H1 (cell line): Measurements from ENCODE around the gene GPSM3. TPM values are rescaled to one million over a fixed set of nuclear protein-coding genes. Genes with fewer than 3 reads are reported as not detected.
A peak's percentile ranks its signal among the peaks of the same experiment; 100 is the strongest.

Experiments used
- CTCF ChIA-PET: fragments of 300-600 bp; sonication (Branson Sonifier 250); formaldehyde crosslinking; loops from one replicate; lab custom pipeline; 2021; ENCODE audit not compliant: partially characterized antibody; lab: Charles Lee
- POLR2A ChIA-PET: fragments of 300-600 bp; sonication (Branson Sonifier 250); formaldehyde crosslinking; loops from one replicate; lab custom pipeline; 2021; ENCODE audit warnings: inconsistent platforms; ENCODE audit not compliant: partially characterized antibody; lab: Charles Lee
- DNase-seq, 2 experiments: peaks; one replicate each; pipeline versions ENCODE4 v3.0.0 to v3.0.0-alpha.2; 2010 to 2022; ENCODE audit warnings: low spot score in 2 of 2, low read depth in 1 of 2, mixed read lengths in 1 of 2
- FAIRE-seq: peaks from 2 replicates; lab custom pipeline; 2011; peaks lifted over from hg19 to GRCh38; lab: Jason Lieb, UNC
- H2AFZ ChIP-seq: 2 replicates; pipeline ENCODE4 v1.8.1; 2012; ENCODE audit warnings: low read length, inconsistent platforms
- H2AK5ac ChIP-seq: 2 replicates; pipeline ENCODE4 v1.6.1; 2013; ENCODE audit warnings: low read depth, low read length
- H2BK120ac ChIP-seq: replicated peaks from 2 replicates; pipeline ENCODE3; 2013; ENCODE audit warnings: low read depth, low read length, inconsistent platforms
- H2BK12ac ChIP-seq: 2 replicates; pipeline ENCODE4 v1.6.1; 2013; ENCODE audit warnings: low read depth, low read length
- H2BK15ac ChIP-seq: 2 replicates; pipeline ENCODE4 v1.6.1; 2013; ENCODE audit warnings: low read length
- H2BK20ac ChIP-seq: 2 replicates; pipeline ENCODE4 v1.6.1; 2013; ENCODE audit warnings: low read length
- H2BK5ac ChIP-seq: 2 replicates; pipeline ENCODE4 v1.6.1; 2013; ENCODE audit warnings: low read depth, low read length
- H3K14ac ChIP-seq: 2 replicates; pipeline ENCODE4 v1.6.1; 2013; ENCODE audit warnings: inconsistent platforms; ENCODE audit not compliant: insufficient read length
- H3K18ac ChIP-seq: 2 replicates; pipeline ENCODE4 v1.6.1; 2013; ENCODE audit warnings: low read length; ENCODE audit errors: extremely low read depth
- H3K23ac ChIP-seq: 2 replicates; pipeline ENCODE4 v1.6.1; 2013; ENCODE audit warnings: inconsistent platforms; ENCODE audit not compliant: insufficient read length
- H3K23me2 ChIP-seq: 2 replicates; pipeline ENCODE4 v1.6.1; 2013; ENCODE audit warnings: low read depth, low read length
- H3K27ac ChIP-seq: 2 replicates; pipeline ENCODE4 v1.6.1; 2011; ENCODE audit warnings: low read depth, low read length, inconsistent platforms
- H3K27me3 ChIP-seq, 4 experiments: replicated peaks in 1 of 4; 1 replicate in 1 of 4; 2 replicates in 3 of 4; pipeline versions ENCODE4 v1.6.1 to v1.8.1; 2011 to 2013; ENCODE audit warnings: low read length in 3 of 4, mild to moderate bottlenecking in 3 of 4, inconsistent platforms in 2 of 4, mixed read lengths in 2 of 4, moderate library complexity in 1 of 4; ENCODE audit not compliant: control insufficient read depth in 3 of 4, insufficient read depth in 3 of 4; ENCODE audit errors: extremely low read depth in 1 of 4
- H3K36me3 ChIP-seq, 4 experiments: 2 replicates each; pipeline versions ENCODE4 v1.6.1 to v1.8.1; 2011 to 2013; ENCODE audit warnings: mild to moderate bottlenecking in 4 of 4, low read length in 3 of 4, moderate library complexity in 2 of 4, control low read depth in 1 of 4, inconsistent platforms in 1 of 4; ENCODE audit not compliant: insufficient read depth in 4 of 4, control insufficient read depth in 2 of 4
- H3K4ac ChIP-seq: replicated peaks from 2 replicates; pipeline ENCODE3; 2013; ENCODE audit warnings: low read length, low read depth, mixed read lengths, inconsistent platforms; ENCODE audit not compliant: insufficient read length
- H3K4me1 ChIP-seq, 4 experiments: replicated peaks in 1 of 4; 1 replicate in 1 of 4; 2 replicates in 3 of 4; pipeline versions ENCODE4 v1.6.1 to v1.8.1; 2011 to 2013; ENCODE audit warnings: low read length in 3 of 4, inconsistent platforms in 2 of 4, mixed read lengths in 1 of 4; ENCODE audit not compliant: insufficient read depth in 4 of 4, control insufficient read depth in 3 of 4
- H3K4me2 ChIP-seq, 2 experiments: 2 replicates each; pipeline versions ENCODE4 v1.6.1 to v1.8.1; 2011 to 2013; ENCODE audit warnings: low read depth in 2 of 2, low read length in 2 of 2, control low read depth in 1 of 2, inconsistent platforms in 1 of 2, mild to moderate bottlenecking in 1 of 2; ENCODE audit not compliant: insufficient read depth in 1 of 2
- H3K4me3 ChIP-seq, 4 experiments: fragments of 200-600, 300-600 bp in 1 of 4; sonication (generic), shearing (Covaris generic), sonication (Bioruptor Twin) in 1 of 4; 2 replicates each; pipeline versions ENCODE4 v1.5.1 to v1.8.1; 2011 to 2016; ENCODE audit warnings: low read length in 4 of 4, low read depth in 3 of 4, control low read depth in 2 of 4, inconsistent platforms in 2 of 4, mild to moderate bottlenecking in 2 of 4, mixed read lengths in 1 of 4, moderate library complexity in 1 of 4; ENCODE audit not compliant: insufficient read depth in 2 of 4; ENCODE audit errors: extremely low read depth in 1 of 4
- H3K56ac ChIP-seq: replicated peaks from 2 replicates; pipeline ENCODE3; 2013; ENCODE audit warnings: low read depth, mild to moderate bottlenecking, mixed read lengths, low read length, inconsistent platforms; ENCODE audit not compliant: insufficient read length
- H3K79me1 ChIP-seq: 2 replicates; pipeline ENCODE4 v1.6.1; 2013; ENCODE audit warnings: low read depth, low read length, control low read depth
- H3K79me2 ChIP-seq, 2 experiments: 2 replicates each; pipeline versions ENCODE4 v1.6.1 to v1.8.1; 2012 to 2013; ENCODE audit warnings: low read length in 2 of 2, mild to moderate bottlenecking in 2 of 2, inconsistent platforms in 1 of 2; ENCODE audit not compliant: insufficient read depth in 2 of 2, control insufficient read depth in 1 of 2
- H3K9ac ChIP-seq, 4 experiments: replicated peaks in 1 of 4; 1 replicate in 1 of 4; 2 replicates in 3 of 4; pipeline versions ENCODE4 v1.6.1 to v1.8.1; 2011 to 2013; ENCODE audit warnings: low read depth in 3 of 4, low read length in 3 of 4, control low read depth in 2 of 4, mild to moderate bottlenecking in 2 of 4, moderate library complexity in 2 of 4, inconsistent platforms in 1 of 4; ENCODE audit errors: extremely low read depth in 1 of 4
- H3K9me3 ChIP-seq, 2 experiments: 2 replicates each; pipeline versions ENCODE4 v1.6.1 to v1.8.1; 2012 to 2013; ENCODE audit warnings: mild to moderate bottlenecking in 2 of 2, moderate library complexity in 2 of 2, control low read depth in 1 of 2, inconsistent platforms in 1 of 2, low read depth in 1 of 2, low read length in 1 of 2, mixed read lengths in 1 of 2; ENCODE audit not compliant: insufficient read depth in 2 of 2
- H4K20me1 ChIP-seq, 2 experiments: replicated peaks in 1 of 2; 2 replicates each; pipeline versions ENCODE3 to v1.8.1; 2011 to 2013; ENCODE audit warnings: inconsistent platforms in 2 of 2, low read length in 2 of 2, mild to moderate bottlenecking in 1 of 2; ENCODE audit not compliant: insufficient read depth in 2 of 2, control insufficient read depth in 1 of 2
- H4K5ac ChIP-seq: 2 replicates; pipeline ENCODE4 v1.6.1; 2013; ENCODE audit warnings: low read length, low read depth, mixed read lengths, inconsistent platforms; ENCODE audit not compliant: insufficient read length
- H4K8ac ChIP-seq: 2 replicates; pipeline ENCODE4 v1.8.0; 2013; ENCODE audit warnings: mild to moderate bottlenecking, moderate library complexity, low read length, inconsistent platforms; ENCODE audit not compliant: insufficient read depth; ENCODE audit errors: extremely low read depth
- H4K91ac ChIP-seq: replicated peaks from 2 replicates; pipeline ENCODE3; 2013; ENCODE audit warnings: low read length, mixed read lengths, inconsistent platforms; ENCODE audit not compliant: insufficient read length
- CREB1 ChIP-seq: IDR thresholded peaks from 2 replicates; pipeline ENCODE4 v1.6.1; 2012; ENCODE audit warnings: inconsistent platforms
- CTCF ChIP-seq, 3 experiments: IDR thresholded peaks; 1 replicate in 2 of 3; 2 replicates in 1 of 3; pipeline versions ENCODE4 v1.5.1 to v1.6.1; 2011; ENCODE audit warnings: low read length in 3 of 3, mild to moderate bottlenecking in 3 of 3, inconsistent platforms in 2 of 3, low read depth in 1 of 3, moderate library complexity in 1 of 3; ENCODE audit not compliant: insufficient read depth in 1 of 3; ENCODE audit errors: control extremely low read depth in 1 of 3
- GTF2F1 ChIP-seq: IDR thresholded peaks from 2 replicates; pipeline ENCODE4 v1.6.1; 2012; ENCODE audit warnings: low read depth, low read length, improper control_type of control experiment, borderline replicate concordance
- KDM5A ChIP-seq: fragments of 200-600 bp; IDR thresholded peaks from 2 replicates; pipeline ENCODE4 v1.7.1; 2012; ENCODE audit warnings: mild to moderate bottlenecking, low read length, inconsistent platforms, mixed read lengths
- SP4 ChIP-seq: IDR thresholded peaks from 2 replicates; pipeline ENCODE4 v1.6.1; 2012; ENCODE audit warnings: low read length, inconsistent platforms
- TAF1 ChIP-seq: IDR thresholded peaks from 2 replicates; pipeline ENCODE4 v1.6.1; 2011; ENCODE audit warnings: mild to moderate bottlenecking, low read depth, low read length
- TAF7 ChIP-seq: optimal IDR thresholded peaks from 2 replicates; pipeline ENCODE3; 2011; ENCODE audit warnings: low read depth, mild to moderate bottlenecking, inconsistent platforms, low read length, moderate library complexity, borderline replicate concordance
- WGBS, 2 experiments: shearing (Covaris generic) in 1 of 2; methylation state at CpG; one replicate each; pipeline versions ENCODE4 v1.1.6 to v1.1.7; 2013 to 2015; ENCODE audit warnings: low lambda C conversion rate in 2 of 2, mixed read lengths in 2 of 2, inconsistent platforms in 1 of 2, low coverage in 1 of 2, missing lambda C conversion rate in 1 of 2; ENCODE audit not compliant: insufficient replicate concordance in 2 of 2, insufficient coverage in 1 of 2, insufficient read length in 1 of 2; ENCODE audit errors: extremely low coverage in 1 of 2, missing lambda C conversion rate in 1 of 2; 5-methylcytosine and 5-hydroxymethylcytosine counted together
- polyA plus RNA-seq, 7 experiments: library from polyadenylated mRNA; depleted of rRNA in 3 of 7; stranded (reverse) in 5 of 7; unstranded in 2 of 7; fragments of >200 nt in 5 of 7; fragments of 200-250 nt in 2 of 7; gene quantifications; 1 replicate in 5 of 7; 2 replicates in 1 of 7; 4 replicates in 1 of 7; pipeline versions ENCODE4 v1.2.1 to v1.2.3, GENCODE V29; 2011 to 2013; ENCODE audit warnings: missing spikeins in 2 of 7, mixed read lengths in 2 of 7
- total RNA-seq: library from RNA; stranded (reverse); fragmentation: NEBNext Ultra II Directional; extraction: Animal tissue kit (Norgen Biotek cat#: 25700); gene quantifications from 2 replicates; pipeline ENCODE4 v1.2.1, GENCODE V29; 2021

Gene GPSM3
- total and polyA plus RNA-seq, 2 of the 8 experiments (the other 6 are each of a cell fraction or from before 2014, with no cell fraction given) = 6.6 to 9.8 TPM

GRCh38 chr6:32196682-32197616 is 4.5 kb upstream of the GPSM3 start:
- H3K23me2 ChIP-seq = peaks cover 7% of the 10 kb centered on the region; the same call in 1 of the 2 replicates
- no peaks in the 10 kb centered on the region for H4K20me1 ChIP-seq
- no peaks in the 10 kb centered on the region for H3K36me3 ChIP-seq
- peak overlapping the region; percentile 94 for H2BK12ac ChIP-seq
- no peak overlapping the region for H3K23ac ChIP-seq
- peak overlapping the region; percentile 96 for H3K27ac ChIP-seq
- H2AFZ ChIP-seq = no peak overlapping the region; the same call in 1 of the 2 replicates
- peak overlapping the region; percentile 71 for H4K91ac ChIP-seq
- H2BK20ac ChIP-seq = peak overlapping the region; percentile 40; the same call in 1 of the 2 replicates
- H3K4me2 ChIP-seq = peak overlapping the region; percentile 89 to 97
- peak overlapping the region; percentile 98; the same call in 1 of the 2 replicates for H2BK5ac ChIP-seq
- peak overlapping the region; percentile 69 for H2BK120ac ChIP-seq
- peak overlapping the region; percentile 66 to 97 (median 82) for H3K4me3 ChIP-seq
- peak overlapping the region; percentile 82 for H3K18ac ChIP-seq
- ChIA-PET POLR2A (interaction anchor here (0.5 to 13.3 kb wide), 7 partner anchors 9 to 91 kb away, joined by 3 to 194 read pairs (median 4); partner anchors contain the start of genes AGPAT1, PRRT1 and RNF5), CTCF (interaction anchor here (0.8 to 2.6 kb wide), 6 partner anchors 8 to 78 kb away, joined by 3 to 9 read pairs (median 4); partner anchors contain the start of gene NOTCH4)
- H2AK5ac ChIP-seq = 0 out of 2 replicates have a peak overlapping the region, but pooled peaks have one; percentile 1
- H4K5ac ChIP-seq = peak overlapping the region; percentile 90
- peak overlapping the region; percentile 89; the same call in 1 of the 2 replicates for H2BK15ac ChIP-seq
- H3K79me2 ChIP-seq = no peaks in the 10 kb centered on the region
- peaks cover 8 to 29% (median 16%) of the 10 kb centered on the region in 4 experiments for H3K4me1 ChIP-seq
- no peak overlapping the region for H3K14ac ChIP-seq
- H3K9me3 ChIP-seq = no peaks in the 10 kb centered on the region
- H3K4ac ChIP-seq = no peak overlapping the region
- H3K56ac ChIP-seq = no peak overlapping the region
- no peaks in the 10 kb centered on the region; the same call in 1 of the 2 replicates for H3K79me1 ChIP-seq
- H3K9ac ChIP-seq = peak overlapping the region in 3 of 4 experiments; percentile 67 to 98 (median 94); a peak in 6 of 7 replicates
- DNase-seq (peak in 1 of 2 experiments; percentile 58), FAIRE-seq (no peak)
- peak overlapping the region; percentile 95 for H4K8ac ChIP-seq
- no peaks in the 10 kb centered on the region for H3K27me3 ChIP-seq
- 50% methylated on average over 27 of the region's 28 CpGs; no CpG with 5 or more reads in 1 of the 2 experiments for WGBS, 2 experiments
- TF ChIP-seq KDM5A (no peak), CTCF (IDR thresholded peaks at IDR 0.05; ENCODE audit: control extremely low read depth in 1 of 3, insufficient read depth in 1 of 3, low read depth in 1 of 3, low read length in 3 of 3) (0 out of 4 replicates have a peak, but pooled peaks of 1 of the 3 experiments have one; percentile 2), CREB1 (no peak), SP4 (no peak), GTF2F1 (0 out of 2 replicates have a peak, but pooled peaks have one; percentile 7), TAF1 (0 out of 2 replicates have a peak, but pooled peaks have one; percentile 31), TAF7 (no peak)
